Natural killer cell treated with Interleukin-12 subunit alpha and Interleukin-12 subunit beta and Interleukin-15 and Interleukin-18, amount 100 ng/mL, for 72 hours (primary cell): ENCODE measurements around the gene UIMC1. TPM values are rescaled to one million over a fixed set of nuclear protein-coding genes. Genes with fewer than 3 reads are reported as not detected.

ENCODE experiments used
- ATAC-seq, 2 donors: fragments of 150-1000 bp; cut with Tn5 transposase in 1 of 2; sonication (Bioruptor Pico), chemical (Tn5 transposase) in 1 of 2; 2 replicates each; pipeline ENCODE4 v1.10.0; 2021
- DNase-seq: peaks from one replicate; pipeline ENCODE4 v3.0.0; 2022; ENCODE audit warnings: low spot score
- H3K27ac Mint-ChIP-seq, 2 donors: 1 replicate in 1 of 2; 2 replicates in 1 of 2; pipeline ENCODE4 v1.8.0; 2022; ENCODE audit warnings: mixed read lengths in 2 of 2, mild to moderate bottlenecking in 1 of 2, moderate library complexity in 1 of 2
- H3K27me3 Mint-ChIP-seq, 2 donors: 1 replicate in 1 of 2; 2 replicates in 1 of 2; pipeline ENCODE4 v1.8.0; 2022; ENCODE audit warnings: mixed read lengths in 2 of 2
- H3K36me3 Mint-ChIP-seq: one replicate; pipeline ENCODE4 v1.8.0; 2022; ENCODE audit warnings: mixed read lengths
- H3K4me1 Mint-ChIP-seq, 2 donors: 1 replicate in 1 of 2; 2 replicates in 1 of 2; pipeline ENCODE4 v1.8.0; 2022; ENCODE audit warnings: low read depth in 2 of 2, mixed read lengths in 2 of 2, mild to moderate bottlenecking in 1 of 2
- H3K4me3 Mint-ChIP-seq: one replicate; pipeline ENCODE4 v1.8.0; 2022; ENCODE audit warnings: mixed read lengths
- H3K9me3 Mint-ChIP-seq: 2 replicates; pipeline ENCODE4 v1.8.0; 2022; ENCODE audit warnings: mixed read lengths
- total RNA-seq, 2 donors: library from RNA; stranded (reverse); gene quantifications; one replicate each; pipeline ENCODE4 v1.2.3, GENCODE V29; 2022

UIMC1 gene
- total RNA-seq, 2 donors from 2014 or later, result 41.3 to 74.9 TPM

DNA sequence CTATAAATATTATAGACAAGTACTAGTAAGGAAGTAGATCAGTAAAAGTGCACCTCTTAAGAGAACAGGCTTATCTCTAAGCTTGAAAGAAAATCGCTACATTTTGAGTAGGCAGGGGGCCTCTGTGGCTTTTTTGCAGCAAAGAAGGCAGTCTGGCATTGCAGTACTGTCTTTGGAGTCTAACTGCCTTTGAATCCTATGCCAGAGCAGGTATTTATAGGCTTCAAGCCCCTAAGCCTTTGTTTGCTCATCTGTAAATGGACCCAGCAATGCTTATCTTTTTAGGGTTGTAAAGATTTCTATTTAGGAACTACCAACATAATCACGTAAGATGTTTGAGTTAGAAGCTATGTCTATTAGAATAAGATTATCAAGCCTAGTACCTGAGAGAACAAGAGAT is 83.8 kb downstream of the UIMC1 start:
- Mint-ChIP-seq H3K4me3 (no peak overlapping the region), H3K36me3 (peaks cover 16% of the 10 kb centered on the region), H3K9me3 (no peaks in the 10 kb centered on the region), H3K4me1 (peaks cover 11 to 18% of the 10 kb centered on the region in 2 donors), H3K27ac (no peak overlapping the region), H3K27me3 (no peaks in the 10 kb centered on the region)
- no peak for ATAC-seq
- DNase-seq, result no peak

DNA sequence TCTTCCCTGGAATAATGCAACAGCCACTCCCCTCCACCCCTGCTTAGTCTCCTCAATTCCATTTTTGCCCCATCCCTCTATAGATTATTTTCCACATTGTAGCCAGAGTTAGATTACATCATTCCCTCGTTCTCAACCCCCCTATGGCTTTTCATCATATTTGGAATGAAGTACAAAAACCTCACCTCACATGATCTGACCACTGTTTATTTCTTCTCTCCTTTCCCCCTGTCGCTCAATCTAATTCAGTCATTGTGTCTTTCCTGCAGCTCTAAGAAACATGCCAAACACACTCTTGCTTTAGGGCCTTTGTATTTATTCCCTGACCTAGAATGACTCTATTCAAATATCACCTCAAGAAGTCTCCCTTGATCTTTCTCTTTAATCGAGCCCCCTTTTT is 84.9 kb downstream of the UIMC1 start:
- H3K27ac Mint-ChIP-seq, result no peak overlapping the region
- H3K9me3 Mint-ChIP-seq, result no peaks in the 10 kb centered on the region
- ATAC-seq (no peak), DNase-seq (no peak)
- H3K4me3 Mint-ChIP-seq, result no peak overlapping the region
- H3K4me1 Mint-ChIP-seq, result peaks cover 11 to 18% of the 10 kb centered on the region in 2 donors
- no peaks in the 10 kb centered on the region for H3K27me3 Mint-ChIP-seq
- H3K36me3 Mint-ChIP-seq, result peaks cover 16% of the 10 kb centered on the region

DNA sequence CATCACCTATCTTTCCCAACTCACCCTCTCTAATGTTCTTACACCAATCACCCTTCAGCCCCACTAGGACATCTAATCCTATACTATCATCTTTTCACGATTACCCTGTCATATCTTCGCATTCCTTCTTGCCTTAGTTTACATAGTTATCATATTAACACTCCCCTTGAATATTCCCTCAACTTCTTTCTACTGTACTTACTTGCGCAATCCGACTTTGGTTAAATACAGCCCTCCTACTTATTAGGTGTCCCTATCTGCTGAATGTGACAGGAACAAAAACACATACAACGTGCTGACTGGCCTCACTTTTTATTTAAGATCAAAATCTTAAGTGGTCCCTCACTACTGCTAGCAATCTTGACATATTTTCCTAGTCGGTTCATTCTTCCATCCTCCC is 88.0 kb downstream of the UIMC1 start:
- no peak overlapping the region for H3K27ac Mint-ChIP-seq
- H3K27me3 Mint-ChIP-seq, result no peaks in the 10 kb centered on the region
- no peak for ATAC-seq
- H3K36me3 Mint-ChIP-seq, result peaks cover 16% of the 10 kb centered on the region
- H3K4me3 Mint-ChIP-seq, result no peak overlapping the region
- H3K9me3 Mint-ChIP-seq, result no peaks in the 10 kb centered on the region
- H3K4me1 Mint-ChIP-seq, result peaks cover 18 to 21% of the 10 kb centered on the region in 2 donors
- DNase-seq, result no peak

DNA sequence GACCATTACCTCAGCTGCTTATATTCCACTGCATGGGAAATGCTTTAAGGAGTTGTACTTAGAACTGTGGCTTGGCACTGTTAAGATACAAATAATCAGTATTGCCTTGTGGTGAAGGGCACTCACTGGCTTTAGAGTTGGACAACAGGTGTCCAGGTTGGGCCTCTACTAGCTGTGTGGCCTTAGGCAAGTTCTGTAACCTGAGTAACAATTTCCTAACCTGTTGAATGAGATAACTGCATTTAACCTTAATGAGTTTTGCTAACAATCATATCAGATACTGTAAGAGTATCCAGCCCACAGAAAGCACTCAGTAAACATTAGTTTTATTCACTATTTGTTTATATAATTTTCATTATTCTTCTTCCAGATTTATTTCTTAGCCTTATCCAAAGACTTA is 90.2 kb downstream of the UIMC1 start:
- no peaks in the 10 kb centered on the region for H3K27me3 Mint-ChIP-seq
- peaks cover 9% of the 10 kb centered on the region for H3K36me3 Mint-ChIP-seq
- H3K27ac Mint-ChIP-seq, result no peak overlapping the region
- no peak overlapping the region for H3K4me3 Mint-ChIP-seq
- ATAC-seq, result no peak
- H3K4me1 Mint-ChIP-seq, result peaks cover 10 to 24% of the 10 kb centered on the region in 2 donors
- no peak for DNase-seq
- no peaks in the 10 kb centered on the region for H3K9me3 Mint-ChIP-seq

DNA sequence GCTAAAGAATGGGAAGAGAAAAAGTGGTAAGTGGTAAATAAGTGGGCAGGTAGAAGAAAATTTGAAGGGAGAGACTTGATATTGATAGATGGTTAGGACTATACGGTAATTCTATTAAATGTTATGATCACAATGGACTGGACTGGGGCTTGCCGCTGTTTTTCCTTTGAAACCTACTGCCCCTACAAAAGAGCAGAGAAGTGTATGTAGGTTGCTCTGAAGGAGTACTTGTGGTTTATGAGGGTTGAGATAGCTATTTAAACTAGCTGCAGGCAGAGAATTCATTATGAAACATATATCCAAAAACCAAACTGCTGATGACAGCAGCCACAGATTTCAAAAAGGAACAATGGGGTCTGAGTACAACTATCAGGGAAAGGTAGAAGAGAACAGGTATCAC is 90.7 kb downstream of the UIMC1 start:
- H3K27me3 Mint-ChIP-seq, result no peaks in the 10 kb centered on the region
- no peak overlapping the region for H3K27ac Mint-ChIP-seq
- DNase-seq (no peak), ATAC-seq (no peak)
- H3K4me3 Mint-ChIP-seq, result no peak overlapping the region
- H3K36me3 Mint-ChIP-seq, result peaks cover 9% of the 10 kb centered on the region
- no peaks in the 10 kb centered on the region for H3K9me3 Mint-ChIP-seq
- H3K4me1 Mint-ChIP-seq, result peaks cover 10 to 22% of the 10 kb centered on the region in 2 donors

DNA sequence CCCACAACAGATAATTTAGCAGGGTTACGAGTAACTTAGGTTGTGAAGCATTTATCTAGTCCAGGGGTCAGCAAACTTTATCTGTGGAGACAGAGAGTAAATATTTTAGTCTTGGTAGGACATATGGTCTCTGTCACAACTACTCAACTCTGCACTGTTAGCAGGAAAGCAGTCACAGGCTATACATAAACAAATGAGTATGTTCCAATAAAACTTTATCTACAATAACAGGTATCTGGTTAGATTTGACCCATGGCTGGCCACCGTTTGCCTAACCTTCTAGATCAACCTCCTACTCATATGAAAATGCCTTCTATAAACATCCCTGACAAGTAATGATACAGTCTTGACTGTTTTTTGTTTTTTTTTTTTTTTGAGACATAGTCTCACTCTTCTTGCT is 94.5 kb downstream of the UIMC1 start:
- no peaks in the 10 kb centered on the region for H3K27me3 Mint-ChIP-seq
- no peaks in the 10 kb centered on the region for H3K9me3 Mint-ChIP-seq
- no peak overlapping the region for H3K27ac Mint-ChIP-seq
- peaks cover 5 to 13% of the 10 kb centered on the region in 2 donors for H3K4me1 Mint-ChIP-seq
- H3K36me3 Mint-ChIP-seq, result peaks cover 14% of the 10 kb centered on the region
- ATAC-seq (no peak), DNase-seq (no peak)
- no peak overlapping the region for H3K4me3 Mint-ChIP-seq

DNA sequence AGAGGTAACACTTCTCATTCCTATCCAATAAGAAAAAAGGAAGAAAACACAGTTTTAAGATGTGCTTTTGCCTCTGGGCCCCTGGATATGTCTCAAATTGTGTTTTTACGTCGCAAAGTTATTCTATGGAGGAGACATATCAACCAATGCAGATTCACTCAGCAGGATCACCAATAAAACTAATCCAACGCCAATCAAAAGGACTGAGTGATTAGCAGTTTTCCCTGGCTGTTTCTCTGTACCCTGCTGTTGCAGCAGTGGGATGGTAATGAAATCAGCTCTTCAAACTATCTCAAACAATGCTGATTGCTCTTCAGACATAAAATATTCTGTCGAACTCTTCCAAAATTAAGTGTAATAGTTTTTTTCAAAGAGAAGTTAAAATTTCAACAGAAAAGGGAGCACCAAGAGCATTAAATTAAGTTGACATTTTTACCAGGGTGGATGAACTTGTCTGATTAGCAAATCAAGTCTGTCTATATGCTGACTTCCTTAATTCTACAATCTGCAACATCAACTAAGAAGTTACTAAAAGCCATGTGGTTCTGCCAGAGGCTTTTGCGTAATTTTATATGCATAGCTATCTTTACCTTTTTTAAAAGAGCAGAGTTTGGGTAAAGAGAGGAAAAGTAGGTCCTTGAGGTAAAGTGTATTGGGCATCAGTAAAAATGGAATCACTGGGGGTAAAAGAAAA is 97.8 kb downstream of the UIMC1 start:
- Mint-ChIP-seq H3K27ac (peak overlapping the region in 1 of 2 donors; percentile 37), H3K4me1 (peaks cover 0 to 3% of the 10 kb centered on the region in 2 donors), H3K4me3 (no peak overlapping the region), H3K27me3 (no peaks in the 10 kb centered on the region), H3K36me3 (peaks cover 44% of the 10 kb centered on the region), H3K9me3 (no peaks in the 10 kb centered on the region)
- no peak for ATAC-seq
- DNase-seq, result no peak

DNA sequence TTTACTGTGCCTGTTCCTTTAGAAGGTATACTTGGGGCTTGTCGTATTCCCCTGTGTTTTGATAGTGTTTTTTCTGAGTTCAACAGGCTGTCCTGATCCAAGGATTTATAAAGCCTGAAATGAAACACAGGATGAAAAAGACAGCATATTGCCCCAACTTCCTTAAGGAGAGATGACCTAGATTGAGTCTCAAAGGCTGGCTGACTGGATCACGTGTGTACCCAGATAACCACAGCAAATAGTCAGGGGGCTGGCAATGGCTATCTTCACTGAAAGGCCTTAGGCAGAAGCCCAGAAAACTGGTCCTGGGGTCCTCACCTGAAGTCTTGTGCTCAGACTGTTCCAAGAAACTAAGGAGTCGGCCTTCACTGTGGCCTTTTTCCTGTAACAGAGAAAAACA is 99.8 kb downstream of the UIMC1 start:
- Mint-ChIP-seq H3K27me3 (no peaks in the 10 kb centered on the region), H3K36me3 (peaks cover 49% of the 10 kb centered on the region), H3K4me1 (peaks cover 1 to 4% of the 10 kb centered on the region in 2 donors), H3K4me3 (no peak overlapping the region), H3K27ac (no peak overlapping the region), H3K9me3 (no peaks in the 10 kb centered on the region)
- DNase-seq (no peak), ATAC-seq (no peak)

DNA sequence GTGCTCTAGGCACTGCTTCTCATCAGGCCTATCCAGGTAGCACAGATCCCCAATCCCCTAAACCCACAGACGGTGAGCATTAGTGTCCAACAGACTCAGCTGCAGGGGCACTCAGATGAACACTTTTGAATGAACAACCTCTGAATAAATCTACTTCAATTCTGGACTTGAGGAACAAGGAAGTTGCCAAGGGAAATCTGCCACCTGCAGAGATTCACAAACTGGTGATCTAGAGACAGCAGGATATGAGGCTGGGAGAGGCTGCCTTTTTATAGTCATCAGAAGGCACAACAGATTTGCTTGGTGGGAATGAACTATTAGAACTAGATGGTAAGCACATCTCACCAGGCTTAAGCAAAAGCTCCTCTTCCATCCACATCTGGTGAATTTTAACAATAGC is 100.5 kb downstream of the UIMC1 start:
- ATAC-seq, result no peak

DNA sequence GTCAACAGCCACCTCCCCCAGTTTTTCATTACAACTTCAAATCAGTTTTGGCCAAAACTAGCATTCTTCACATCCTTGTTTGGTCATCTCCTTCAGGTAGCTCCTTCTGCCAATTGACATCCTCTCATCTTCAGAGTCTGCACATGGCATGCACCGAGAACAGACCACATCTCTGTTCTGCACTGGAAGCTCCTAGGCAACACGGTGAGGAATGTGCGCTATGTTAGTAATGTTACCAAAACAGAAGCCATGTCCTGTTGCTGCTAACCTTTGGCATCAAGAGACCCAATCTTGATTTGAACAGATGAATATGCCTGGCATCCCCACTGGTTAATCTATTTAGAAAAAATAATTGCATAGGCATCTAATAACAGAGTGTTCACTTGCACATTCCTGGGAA is 102.3 kb downstream of the UIMC1 start:
- Mint-ChIP-seq H3K4me1 (peaks cover 10 to 16% of the 10 kb centered on the region in 2 donors), H3K36me3 (peaks cover 51% of the 10 kb centered on the region), H3K4me3 (no peak overlapping the region), H3K27ac (no peak overlapping the region), H3K9me3 (no peaks in the 10 kb centered on the region), H3K27me3 (no peaks in the 10 kb centered on the region)
- DNase-seq, result no peak
- ATAC-seq, result no peak

More for the DNA sequence above, 100.5 kb downstream of the UIMC1 start:
- Mint-ChIP-seq H3K4me3 (no peak overlapping the region), H3K27ac (peak overlapping the region in 1 of 2 donors; percentile 14), H3K4me1 (peaks cover 3 to 7% of the 10 kb centered on the region in 2 donors), H3K27me3 (no peaks in the 10 kb centered on the region), H3K9me3 (no peaks in the 10 kb centered on the region), H3K36me3 (peaks cover 51% of the 10 kb centered on the region)
- DNase-seq, result no peak

DNA sequence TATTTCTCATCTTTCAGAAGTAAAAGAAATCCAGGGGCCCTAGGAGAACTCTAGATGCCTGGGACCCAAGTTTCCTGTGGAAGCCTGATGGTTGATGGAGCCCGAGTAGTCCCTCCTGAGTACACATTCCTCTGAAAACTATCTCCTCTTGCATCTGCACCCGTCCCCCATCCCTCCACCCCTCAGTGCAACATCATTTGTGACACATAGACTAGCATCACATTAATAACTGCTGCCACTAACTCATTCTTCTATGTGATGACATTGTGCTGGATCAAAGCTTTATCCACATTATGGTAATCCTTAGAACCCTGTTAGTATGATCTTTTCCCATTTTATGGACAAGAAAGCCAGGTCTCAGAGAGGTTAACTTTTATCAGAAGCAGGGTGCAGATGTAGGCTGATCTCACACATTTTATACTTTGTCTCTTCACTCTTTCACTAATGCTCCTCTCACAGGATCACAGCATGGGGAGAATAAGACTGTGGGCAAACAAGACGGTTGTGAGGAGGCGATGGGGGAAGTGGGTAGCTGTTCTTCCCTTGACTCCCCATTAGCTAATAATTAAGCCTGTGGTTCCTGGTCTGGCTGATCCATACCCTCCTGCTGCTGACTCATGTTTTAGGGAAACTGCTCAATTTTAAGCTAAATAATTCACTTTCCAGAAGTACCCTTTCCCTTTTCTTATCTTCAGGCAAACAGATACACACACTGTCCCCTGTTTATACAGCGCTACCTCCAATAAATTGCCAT is 103.5 kb downstream of the UIMC1 start:
- DNase-seq (no peak), ATAC-seq (no peak)
- Mint-ChIP-seq H3K36me3 (peaks cover 43% of the 10 kb centered on the region), H3K9me3 (no peaks in the 10 kb centered on the region), H3K4me3 (no peak overlapping the region), H3K27me3 (no peaks in the 10 kb centered on the region), H3K4me1 (peaks cover 15 to 19% of the 10 kb centered on the region in 2 donors), H3K27ac (no peak overlapping the region)

DNA sequence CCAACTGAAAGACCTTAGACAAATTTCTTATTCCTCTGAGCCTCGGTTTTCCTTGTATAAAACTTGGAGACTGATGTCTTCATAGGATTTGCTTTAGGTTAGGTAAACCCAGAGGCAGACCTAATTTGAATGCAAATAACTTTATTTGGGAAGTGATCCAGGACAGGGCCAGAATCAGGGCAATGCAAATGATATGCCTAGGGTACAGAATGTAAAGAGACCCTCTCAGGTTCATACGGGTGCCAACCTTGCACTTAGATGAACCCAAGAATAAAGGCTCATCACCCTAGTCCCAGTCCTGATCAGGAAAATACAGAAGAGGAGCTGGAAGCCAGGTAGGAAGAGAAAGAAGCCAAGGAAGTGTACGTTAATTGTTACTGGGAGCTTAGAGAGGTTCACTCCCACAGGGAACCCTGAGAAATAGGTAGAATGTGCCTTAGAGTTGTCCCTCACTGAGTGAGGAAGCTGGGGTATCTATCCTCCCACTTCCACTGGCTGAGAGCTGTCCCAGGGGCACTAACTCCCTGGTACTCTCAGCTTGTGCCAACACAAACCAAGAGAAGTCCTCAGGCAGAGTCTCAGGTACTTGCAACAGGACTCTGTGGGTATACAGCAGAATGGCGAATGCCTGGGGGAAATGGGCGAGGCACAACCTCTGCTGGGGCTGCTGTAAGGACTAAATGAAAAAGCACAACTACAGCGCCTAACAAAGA is 104.3 kb downstream of the UIMC1 start:
- Mint-ChIP-seq H3K27me3 (peaks cover 0 to 5% of the 10 kb centered on the region in 2 donors), H3K27ac (peak overlapping the region; percentile 55 to 67), H3K9me3 (no peaks in the 10 kb centered on the region), H3K4me3 (no peak overlapping the region), H3K36me3 (peaks cover 37% of the 10 kb centered on the region), H3K4me1 (peaks cover 15 to 19% of the 10 kb centered on the region in 2 donors)
- ATAC-seq, result no peak
- no peak for DNase-seq

DNA sequence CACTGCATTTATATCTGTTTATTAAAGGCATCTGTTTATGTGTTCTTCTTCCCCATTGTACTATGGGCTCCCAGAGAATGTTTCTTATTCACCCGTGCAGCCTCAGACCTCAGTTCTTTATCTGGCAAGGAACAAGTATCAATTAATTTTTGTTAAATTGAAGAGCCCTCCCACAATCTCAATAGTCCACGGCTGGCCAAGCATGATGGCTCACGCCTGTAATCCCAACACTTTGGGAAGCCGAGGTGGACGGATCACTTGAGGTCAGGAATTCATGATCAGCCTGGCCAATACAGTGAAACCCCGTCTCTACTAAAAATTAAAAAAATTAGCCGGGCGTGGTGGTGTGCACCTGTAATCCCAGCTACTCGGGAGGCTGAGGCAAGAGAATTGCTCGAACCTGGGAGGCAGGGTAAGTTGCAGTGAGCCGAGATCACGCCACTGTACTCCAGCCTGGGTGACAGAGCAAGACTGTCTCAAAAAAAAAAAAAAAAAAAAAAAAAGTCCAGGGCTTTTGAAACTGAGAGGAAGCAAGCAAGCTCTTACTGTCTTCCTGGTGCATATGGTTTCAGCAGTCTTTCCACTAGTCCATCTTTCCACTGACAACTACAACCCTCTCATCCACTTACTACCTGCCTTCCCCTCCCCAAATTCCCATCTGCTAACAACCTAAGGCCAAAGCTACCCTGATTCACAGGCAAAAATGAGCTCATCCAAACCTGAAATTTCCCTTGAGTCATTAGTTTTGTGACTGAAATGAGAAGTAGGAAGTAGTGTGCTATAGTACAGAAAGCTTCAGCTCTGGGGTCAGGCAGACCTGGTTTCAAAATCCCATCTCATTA is 105.1 kb downstream of the UIMC1 start:
- Mint-ChIP-seq H3K36me3 (peaks cover 31% of the 10 kb centered on the region), H3K27ac (peak overlapping the region; percentile 55 to 67), H3K4me1 (peaks cover 15 to 19% of the 10 kb centered on the region in 2 donors), H3K9me3 (no peaks in the 10 kb centered on the region), H3K4me3 (peak overlapping the region; percentile 3), H3K27me3 (peaks cover 0 to 5% of the 10 kb centered on the region in 2 donors)
- ATAC-seq (peak in 1 of 2 donors; percentile 50), DNase-seq (no peak)
